Lung (tissue), 12 donors: ENCODE measurements around the gene HS3ST3B1. TPM values are rescaled to one million over a fixed set of nuclear protein-coding genes. Genes with fewer than 3 reads are reported as not detected.

Source experiments
- ATAC-seq: fragments of 200-7000 bp; cut with Tn5 transposase; one replicate; pipeline ENCODE4 v1.9.1; 2020; ENCODE audit warnings: moderate number of reproducible peaks; ENCODE audit not compliant: insufficient read depth, low FRiP score
- DNase-seq, 3 donors: peaks; one replicate each; pipeline ENCODE4 v3.0.0-alpha.2; 2013 to 2017
- H3K27ac ChIP-seq, 2 donors: one replicate each; pipeline ENCODE4 v1.5.1; 2013; ENCODE audit warnings: mild to moderate bottlenecking in 2 of 2, moderate library complexity in 2 of 2, control low read depth in 1 of 2, inconsistent platforms in 1 of 2, low read depth in 1 of 2, low read length in 1 of 2
- H3K27me3 ChIP-seq, 3 donors: one replicate each; pipeline ENCODE4 v1.5.1; 2013; ENCODE audit warnings: low read length in 2 of 3; ENCODE audit not compliant: control insufficient read depth in 3 of 3, insufficient read depth in 3 of 3
- H3K36me3 ChIP-seq, 4 donors: one replicate each; pipeline ENCODE4 v1.5.1; 2013; ENCODE audit warnings: low read length in 4 of 4, mild to moderate bottlenecking in 1 of 4, moderate library complexity in 1 of 4; ENCODE audit not compliant: control insufficient read depth in 4 of 4, insufficient read depth in 4 of 4
- H3K4me1 ChIP-seq, 5 donors: one replicate each; pipeline ENCODE4 v1.5.1; 2013; ENCODE audit warnings: low read length in 5 of 5, mild to moderate bottlenecking in 2 of 5, moderate library complexity in 1 of 5; ENCODE audit not compliant: control insufficient read depth in 5 of 5, insufficient read depth in 5 of 5
- H3K4me3 ChIP-seq: one replicate; pipeline ENCODE4 v1.5.1; 2013; ENCODE audit warnings: mild to moderate bottlenecking, control low read depth, moderate library complexity
- H3K9ac ChIP-seq, 2 donors: one replicate each; pipeline ENCODE4 v1.5.1; 2013; ENCODE audit warnings: low read length in 2 of 2, control low read depth in 1 of 2; ENCODE audit not compliant: insufficient read depth in 1 of 2
- H3K9me3 ChIP-seq, 4 donors: one replicate each; pipeline ENCODE4 v1.5.1; 2013; ENCODE audit warnings: low read length in 3 of 4, mild to moderate bottlenecking in 1 of 4, moderate library complexity in 1 of 4; ENCODE audit not compliant: control insufficient read depth in 4 of 4, insufficient read depth in 3 of 4
- CTCF ChIP-seq: IDR thresholded peaks from 2 replicates; pipeline ENCODE4 v1.5.1; 2012; ENCODE audit warnings: mild to moderate bottlenecking; ENCODE audit errors: control extremely low read depth, extremely low read depth
- WGBS, 2 donors: extraction: QIAGEN DNeasy Blood & Tissue Kit; methylation state at CpG; one replicate each; pipeline ENCODE4 v1.1.7; 2013; 5-methylcytosine and 5-hydroxymethylcytosine counted together
- polyA plus RNA-seq, 2 donors: library from polyadenylated mRNA; stranded (reverse); fragments of 200-250 nt; gene quantifications; one replicate each; pipeline ENCODE4 v1.2.1, GENCODE V29; 2013
- total RNA-seq, 2 donors: library from RNA; depleted of rRNA in 1 of 2; stranded (reverse); fragments of >200 nt in 1 of 2; gene quantifications; one replicate each; pipeline ENCODE4 v1.2.1, GENCODE V29; 2014 to 2021
- donor health status: control.
- donor health status: control.
- donor health status: Bipolar disorder and iron deficiency.
- donor health status: healthy.
- donor health status: DM: yes; HTN: yes; CAD: no.

The HS3ST3B1 gene
- total and polyA plus RNA-seq, 4 donors, result 0.87 to 14.6 (median 5.3) TPM

GRCh38 chr17:14395255-14395654 lies 94.4 kb downstream of the HS3ST3B1 start:
- TF ChIP-seq CTCF, result no peak
- Histone ChIP-seq H3K36me3 (no peaks in the 10 kb centered on the region), H3K9ac (no peak overlapping the region), H3K27ac (no peak overlapping the region), H3K4me1 (no peaks in the 10 kb centered on the region), H3K9me3 (peaks cover 0 to 10% (median 0%) of the 10 kb centered on the region in 4 donors), H3K27me3 (no peaks in the 10 kb centered on the region), H3K4me3 (no peak overlapping the region)
- DNase-seq, result no peak
- no peak for ATAC-seq
- 69 to 86% methylated on average over 3 of the region's 3 CpGs for WGBS, 2 donors

GRCh38 chr17:14396547-14396946 lies 95.7 kb downstream of the HS3ST3B1 start:
- 48 to 56% methylated on average over 3 of the region's 3 CpGs for WGBS, 2 donors
- Histone ChIP-seq H3K36me3 (no peaks in the 10 kb centered on the region), H3K9me3 (peaks cover 0 to 8% (median 0%) of the 10 kb centered on the region in 4 donors), H3K4me3 (no peak overlapping the region), H3K4me1 (no peaks in the 10 kb centered on the region), H3K9ac (no peak overlapping the region), H3K27ac (no peak overlapping the region), H3K27me3 (no peaks in the 10 kb centered on the region)
- peak in 2 of 3 donors; percentile 63 to 70 for DNase-seq
- no peak for ATAC-seq
- TF ChIP-seq CTCF, result no peak

- no peaks in the 10 kb centered on the region for H3K4me1 ChIP-seq
- no peak overlapping the region for H3K4me3 ChIP-seq
- no peak for DNase-seq
- WGBS, 2 donors, result 75 to 79% methylated on average over 1 of the region's 1 CpG
- no peak overlapping the region for H3K9ac ChIP-seq
- no peak overlapping the region for H3K27ac ChIP-seq
- peaks cover 0 to 8% (median 0%) of the 10 kb centered on the region in 4 donors for H3K9me3 ChIP-seq
- H3K27me3 ChIP-seq, result no peaks in the 10 kb centered on the region
- H3K36me3 ChIP-seq, result no peaks in the 10 kb centered on the region
- TF ChIP-seq CTCF, result no peak
- no peak for ATAC-seq
Measured at GRCh38 chr17:14398766-14399165, 97.9 kb downstream of the HS3ST3B1 start.

Other genes starting within 250 kb of the HS3ST3B1 start
- gene COX10, start 231.6 kb upstream of the HS3ST3B1 start, total RNA-seq, result 10 to 100 TPM; 13.9 to 17.9 TPM
- gene COX10, start 231.6 kb upstream of the HS3ST3B1 start, polyA plus RNA-seq, result 10 to 100 TPM in 1 of 2 donors, 1 to 10 TPM in 1; 6.4 to 10.9 TPM
- not detected for gene CDRT15, start 64.2 kb upstream of the HS3ST3B1 start, total RNA-seq
- gene CDRT15, start 64.2 kb upstream of the HS3ST3B1 start, polyA plus RNA-seq, result not detected